Measurements from ENCODE around the gene CYBC1. TPM values are rescaled to one million over a fixed set of nuclear protein-coding genes. Genes with fewer than 3 reads are reported as not detected.

The CYBC1 gene
- total RNA-seq, 4 donors from 2014 or later, result 45.4 to 106 (median 86.4) TPM

DNA sequence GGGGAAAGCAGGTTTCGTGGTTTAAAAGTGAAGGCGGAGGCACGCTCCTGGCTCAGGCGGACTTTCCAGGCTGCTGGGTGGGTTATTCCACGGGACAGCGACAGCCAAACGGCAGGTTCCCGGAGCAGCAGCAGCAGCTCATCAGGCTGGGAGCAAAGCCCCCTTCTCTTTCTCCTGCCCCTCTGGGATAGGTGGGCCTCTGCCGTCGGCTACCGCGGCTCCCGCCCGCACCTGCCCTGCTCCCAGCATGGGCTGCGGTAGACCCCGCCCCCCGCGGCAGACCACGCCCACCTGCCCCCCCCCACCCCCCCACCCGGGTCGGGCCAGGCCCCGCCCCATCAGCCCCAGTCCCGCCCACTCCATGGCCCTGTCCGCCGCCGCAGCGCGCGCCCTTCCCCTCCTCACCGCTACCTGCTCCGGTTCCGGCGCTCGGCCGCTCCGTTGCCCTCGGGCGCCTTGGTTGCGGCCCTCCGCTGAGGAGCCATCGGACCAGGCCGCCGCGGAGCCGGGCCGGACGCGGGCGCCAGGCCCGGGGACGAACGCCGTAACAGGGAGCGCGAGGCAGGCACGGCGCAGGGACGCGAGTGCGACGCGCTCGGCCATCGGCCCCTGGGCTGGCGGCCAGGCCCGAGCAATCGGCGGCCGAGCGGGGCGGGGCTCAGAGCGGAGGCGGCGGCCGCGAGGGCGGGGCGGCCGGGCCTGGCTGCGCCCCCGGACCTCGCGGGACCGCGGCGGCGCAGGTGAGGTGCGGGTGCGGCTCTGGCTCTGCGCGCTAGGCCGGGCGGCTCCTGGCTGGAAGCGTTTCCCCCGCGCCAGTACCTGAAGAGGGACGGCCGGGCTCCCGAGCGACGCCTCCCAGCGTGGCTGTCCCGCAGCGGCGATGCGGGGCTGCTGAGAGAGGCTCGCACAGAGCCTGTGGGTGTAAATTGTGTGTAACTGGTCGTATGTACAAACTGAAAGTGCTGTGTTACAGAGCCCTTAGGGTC is 32.3 kb downstream of the CYBC1 start, which contains the start of the genes HEXD and OGFOD3:
Gene HEXD (plus strand): TSS at position 347 of the 986 bp plus-strand sequence. CDS start 1,453 bp downstream, outside the sequence.
Gene OGFOD3 (minus strand): TSS at position 586 of the 986 bp plus-strand sequence. CDS start 101 bp downstream, at position 485.
- peak within 1 kb of the TSS; percentile 87 to 95 (median 91) for H3K27ac ChIP-seq
- peaks cover 0 to 12% (median 0%) of the 10 kb centered on the region in 4 donors for H3K9me3 ChIP-seq
- H3K36me3 ChIP-seq, result peaks cover 0 to 35% (median 0%) of the 10 kb centered on the region in 3 donors
- TF ChIP-seq, protein P1, sequence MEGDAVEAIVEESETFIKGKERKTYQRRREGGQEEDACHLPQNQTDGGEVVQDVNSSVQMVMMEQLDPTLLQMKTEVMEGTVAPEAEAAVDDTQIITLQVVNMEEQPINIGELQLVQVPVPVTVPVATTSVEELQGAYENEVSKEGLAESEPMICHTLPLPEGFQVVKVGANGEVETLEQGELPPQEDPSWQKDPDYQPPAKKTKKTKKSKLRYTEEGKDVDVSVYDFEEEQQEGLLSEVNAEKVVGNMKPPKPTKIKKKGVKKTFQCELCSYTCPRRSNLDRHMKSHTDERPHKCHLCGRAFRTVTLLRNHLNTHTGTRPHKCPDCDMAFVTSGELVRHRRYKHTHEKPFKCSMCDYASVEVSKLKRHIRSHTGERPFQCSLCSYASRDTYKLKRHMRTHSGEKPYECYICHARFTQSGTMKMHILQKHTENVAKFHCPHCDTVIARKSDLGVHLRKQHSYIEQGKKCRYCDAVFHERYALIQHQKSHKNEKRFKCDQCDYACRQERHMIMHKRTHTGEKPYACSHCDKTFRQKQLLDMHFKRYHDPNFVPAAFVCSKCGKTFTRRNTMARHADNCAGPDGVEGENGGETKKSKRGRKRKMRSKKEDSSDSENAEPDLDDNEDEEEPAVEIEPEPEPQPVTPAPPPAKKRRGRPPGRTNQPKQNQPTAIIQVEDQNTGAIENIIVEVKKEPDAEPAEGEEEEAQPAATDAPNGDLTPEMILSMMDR (IDR thresholded peaks at IDR 0.05), result peak in 2 of 5 experiments; percentile 64 to 77
- TF ChIP-seq EP300 (IDR thresholded peaks at IDR 0.05), result peak in 1 of 2 donors; percentile 41
- TF ChIP-seq POLR2A (IDR thresholded peaks at IDR 0.05), result peak; percentile 56 to 75
- peaks cover 0 to 37% (median 2%) of the 10 kb centered on the region in 4 donors for H3K4me1 ChIP-seq
- H3K27me3 ChIP-seq, result no peaks in the 10 kb centered on the region
- peak; percentile 63 to 66 for DNase-seq (ENCODE audit: low spot score in 2 of 2)
- peak within 1 kb of the TSS; percentile 81 to 95 (median 86) for H3K4me3 ChIP-seq
- 1 to 2% methylated on average over 33 to 77 of the region's 108 CpGs for WGBS, 2 donors

- Histone ChIP-seq H3K9me3 (no peaks in the 10 kb centered on the region), H3K27me3 (no peaks in the 10 kb centered on the region), H3K4me1 (peaks cover 0 to 37% (median 2%) of the 10 kb centered on the region in 4 donors), H3K36me3 (peaks cover 0 to 32% (median 0%) of the 10 kb centered on the region in 3 donors), H3K4me3 (no peak overlapping the region), H3K27ac (no peak overlapping the region)
- WGBS, 2 donors, result 76 to 84% methylated on average over 6 of the region's 6 CpGs
- DNase-seq (ENCODE audit: low spot score in 2 of 2), result no peak
- TF ChIP-seq, protein P1 (IDR thresholded peaks at IDR 0.05), result no peak
- TF ChIP-seq POLR2A (IDR thresholded peaks at IDR 0.05) (no peak), EP300 (IDR thresholded peaks at IDR 0.05) (no peak)
These were observed 33.8 kb downstream of the CYBC1 start for GRCh38 chr17:82416771-82417170.

DNA sequence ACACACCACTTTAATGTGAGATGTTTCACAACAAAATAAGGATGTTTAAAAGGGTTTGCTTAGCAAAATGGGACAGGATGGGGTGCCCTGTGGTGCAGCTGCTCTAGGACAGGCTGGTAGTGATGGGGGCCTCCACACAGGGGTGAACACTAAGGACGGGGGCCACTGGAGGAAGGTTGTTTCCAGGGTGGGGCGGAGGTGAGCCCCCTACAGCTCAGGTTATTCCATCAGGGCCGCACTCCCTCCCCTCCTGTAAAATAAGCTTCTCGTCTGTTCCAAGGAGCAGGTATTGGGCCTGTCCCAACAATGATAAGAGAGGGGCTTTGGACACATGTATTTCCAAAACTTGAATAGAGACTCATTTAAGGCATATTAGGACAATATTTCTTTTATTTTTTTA is 34.3 kb downstream of the CYBC1 start:
- Histone ChIP-seq H3K36me3 (peaks cover 0 to 31% (median 0%) of the 10 kb centered on the region in 3 donors), H3K27ac (no peak overlapping the region), H3K4me3 (no peak overlapping the region), H3K4me1 (peaks cover 0 to 37% (median 2%) of the 10 kb centered on the region in 4 donors), H3K9me3 (no peaks in the 10 kb centered on the region), H3K27me3 (no peaks in the 10 kb centered on the region)
- 94 to 95% methylated on average over 4 of the region's 4 CpGs for WGBS, 2 donors
- DNase-seq (ENCODE audit: low spot score in 2 of 2), result no peak
- TF ChIP-seq, protein P1 (IDR thresholded peaks at IDR 0.05), result no peak
- TF ChIP-seq EP300 (IDR thresholded peaks at IDR 0.05) (no peak), POLR2A (IDR thresholded peaks at IDR 0.05) (no peak)

GRCh38 chr17:82415786-82416185 is 34.8 kb downstream of the CYBC1 start:
- H3K9me3 ChIP-seq, result no peaks in the 10 kb centered on the region
- DNase-seq (ENCODE audit: low spot score in 2 of 2), result no peak
- H3K4me1 ChIP-seq, result peaks cover 0 to 37% (median 2%) of the 10 kb centered on the region in 4 donors
- no peaks in the 10 kb centered on the region for H3K27me3 ChIP-seq
- no peak overlapping the region for H3K27ac ChIP-seq
- TF ChIP-seq EP300 (IDR thresholded peaks at IDR 0.05), result no peak
- TF ChIP-seq POLR2A (IDR thresholded peaks at IDR 0.05), result no peak
- TF ChIP-seq, protein P1 (IDR thresholded peaks at IDR 0.05), result no peak
- 93% methylated on average over 9 of the region's 9 CpGs for WGBS, 2 donors
- H3K4me3 ChIP-seq, result no peak overlapping the region
- peaks cover 0 to 29% (median 0%) of the 10 kb centered on the region in 3 donors for H3K36me3 ChIP-seq

Measured in tibial nerve (tissue), 4 donors.